Measurements from ENCODE around the gene FGF19. TPM values are rescaled to one million over a fixed set of nuclear protein-coding genes. Genes with fewer than 3 reads are reported as not detected.

FGF19 gene
- total RNA-seq, 1 donor from 2014 or later, result not detected

DNA sequence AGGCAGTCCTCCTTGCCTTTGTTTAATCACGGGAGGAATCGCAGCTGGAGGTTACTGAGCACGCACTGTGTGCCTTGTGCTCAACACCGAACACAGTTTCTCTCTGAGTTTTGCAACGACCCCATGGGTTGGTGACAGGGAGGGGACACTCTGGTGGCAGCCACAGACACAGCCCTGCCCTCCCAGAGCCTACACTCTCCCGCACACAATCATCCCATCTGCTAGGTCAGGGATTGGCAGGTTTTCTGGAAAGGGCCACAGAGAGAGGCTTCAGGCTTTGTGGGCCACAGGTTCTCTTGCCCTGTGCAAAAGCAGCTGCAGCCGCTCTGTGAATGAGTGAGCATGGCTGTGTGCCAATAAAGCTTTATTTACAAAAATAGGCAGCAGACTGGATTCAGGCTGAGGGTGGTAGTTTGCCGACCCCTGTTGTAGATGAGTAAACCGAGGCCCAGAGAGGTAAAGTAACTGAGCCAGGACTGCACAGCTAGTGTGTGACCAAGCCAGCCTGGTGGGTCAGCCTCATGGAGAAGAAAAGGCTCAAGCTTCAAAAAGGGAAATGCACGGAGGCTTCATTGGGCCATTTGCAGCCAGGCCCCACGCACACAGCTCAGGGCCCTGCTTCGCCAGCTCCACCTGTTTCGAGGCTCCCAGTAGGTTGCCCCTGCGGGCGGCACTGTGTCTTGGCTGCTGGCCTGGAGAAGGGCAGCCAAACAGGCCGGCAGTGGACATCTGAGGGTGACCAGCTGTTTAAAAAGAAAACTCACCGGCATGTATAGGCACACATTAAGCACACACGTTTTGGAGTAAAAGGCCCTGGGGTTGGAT is 45.0 kb downstream of the FGF19 start:
- Histone ChIP-seq H3K9ac (ENCODE audit: low read depth in 1 of 3, low read length in 3 of 3) (no peak overlapping the region), H3K27me3 (ENCODE audit: control insufficient read depth in 3 of 3, insufficient read depth in 3 of 3, low read length in 3 of 3) (peaks cover 0 to 4% (median 0%) of the 10 kb centered on the region in 3 donors), H3K4me1 (ENCODE audit: control insufficient read depth in 3 of 3, insufficient read depth in 3 of 3, low read length in 3 of 3) (no peaks in the 10 kb centered on the region), H3K27ac (ENCODE audit: low read depth, low read length) (no peak overlapping the region), H3K9me3 (ENCODE audit: control insufficient read depth in 3 of 3, low read length in 3 of 3) (no peaks in the 10 kb centered on the region), H3K36me3 (ENCODE audit: control insufficient read depth in 3 of 3, insufficient read depth in 3 of 3, low read length in 3 of 3) (peaks cover 4 to 10% (median 9%) of the 10 kb centered on the region in 3 donors), H3K4me3 (ENCODE audit: low read length in 3 of 3) (no peak overlapping the region)

DNA sequence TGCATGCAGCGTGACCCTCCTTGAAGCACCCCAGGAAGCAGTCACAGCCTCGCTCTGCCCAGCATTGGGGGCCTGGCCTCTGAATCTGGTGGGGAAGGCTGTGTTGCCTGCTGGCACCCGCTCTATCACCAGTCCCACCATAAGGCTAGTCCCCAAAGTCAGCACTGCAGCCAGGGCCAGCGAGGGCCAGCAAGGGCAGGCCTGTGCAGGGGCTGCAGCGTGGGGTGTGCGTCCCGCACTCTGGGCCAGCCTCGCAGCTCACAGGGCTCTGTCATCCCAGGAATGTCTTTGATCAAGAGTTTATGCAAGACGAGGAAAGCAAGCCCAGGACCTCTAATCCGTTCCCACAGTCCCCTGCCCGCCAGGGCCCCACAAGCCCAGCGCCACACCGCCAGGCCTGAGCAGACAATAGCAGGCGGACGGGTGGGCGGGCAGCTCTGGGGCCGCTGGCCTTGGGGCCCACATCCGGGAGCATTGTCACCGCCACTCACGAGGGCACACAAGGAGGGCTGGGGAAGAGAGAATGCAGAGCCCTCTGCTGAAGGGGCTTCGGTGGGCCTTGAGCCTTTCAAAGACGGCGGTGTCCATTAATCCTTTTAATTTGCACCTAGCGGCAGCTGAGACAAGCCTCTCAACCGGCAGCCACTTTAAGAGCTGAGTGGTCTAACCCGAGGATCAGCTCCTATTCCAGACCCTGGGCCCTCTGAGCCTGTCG is 45.8 kb downstream of the FGF19 start:
- no peaks in the 10 kb centered on the region for H3K9me3 ChIP-seq (ENCODE audit: control insufficient read depth in 3 of 3, low read length in 3 of 3)

DNA sequence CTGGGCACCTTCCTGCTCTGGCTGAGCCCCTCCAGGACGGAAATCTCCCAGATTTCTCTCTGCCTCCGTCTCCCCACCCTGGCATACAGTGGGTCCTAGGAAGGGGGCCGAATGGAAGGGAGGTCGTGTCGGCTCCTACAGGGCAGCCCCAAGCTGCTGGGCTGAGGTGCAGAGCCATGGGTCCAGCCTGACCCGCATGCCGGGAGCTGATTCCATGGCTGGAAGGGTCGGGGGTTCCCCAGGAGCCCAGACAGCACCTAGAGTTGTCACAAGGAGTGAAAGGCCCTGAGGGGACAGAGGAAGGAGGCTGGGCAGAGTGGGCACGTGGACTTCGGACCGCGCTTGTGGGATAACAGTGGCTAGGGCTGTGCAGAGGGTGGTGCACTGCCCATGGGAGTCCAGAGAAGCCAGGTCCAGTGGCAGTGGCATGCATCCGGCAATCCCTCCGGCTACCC is 46.3 kb downstream of the FGF19 start:
- Histone ChIP-seq H3K9me3 (ENCODE audit: control insufficient read depth in 3 of 3, low read length in 3 of 3) (no peaks in the 10 kb centered on the region), H3K9ac (ENCODE audit: low read depth in 1 of 3, low read length in 3 of 3) (no peak overlapping the region), H3K27ac (ENCODE audit: low read depth, low read length) (no peak overlapping the region), H3K4me1 (ENCODE audit: control insufficient read depth in 3 of 3, insufficient read depth in 3 of 3, low read length in 3 of 3) (no peaks in the 10 kb centered on the region), H3K27me3 (ENCODE audit: control insufficient read depth in 3 of 3, insufficient read depth in 3 of 3, low read length in 3 of 3) (peaks cover 0 to 4% (median 0%) of the 10 kb centered on the region in 3 donors), H3K36me3 (ENCODE audit: control insufficient read depth in 3 of 3, insufficient read depth in 3 of 3, low read length in 3 of 3) (peaks cover 2 to 12% (median 3%) of the 10 kb centered on the region in 3 donors), H3K4me3 (ENCODE audit: low read length in 3 of 3) (no peak overlapping the region)

More for the DNA sequence above, 45.8 kb downstream of the FGF19 start:
- Histone ChIP-seq H3K27me3 (ENCODE audit: control insufficient read depth in 3 of 3, insufficient read depth in 3 of 3, low read length in 3 of 3) (peaks cover 0 to 4% (median 0%) of the 10 kb centered on the region in 3 donors), H3K4me3 (ENCODE audit: low read length in 3 of 3) (no peak overlapping the region), H3K4me1 (ENCODE audit: control insufficient read depth in 3 of 3, insufficient read depth in 3 of 3, low read length in 3 of 3) (no peaks in the 10 kb centered on the region), H3K36me3 (ENCODE audit: control insufficient read depth in 3 of 3, insufficient read depth in 3 of 3, low read length in 3 of 3) (peaks cover 3 to 8% (median 4%) of the 10 kb centered on the region in 3 donors), H3K27ac (ENCODE audit: low read depth, low read length) (no peak overlapping the region), H3K9ac (ENCODE audit: low read depth in 1 of 3, low read length in 3 of 3) (no peak overlapping the region)

DNA sequence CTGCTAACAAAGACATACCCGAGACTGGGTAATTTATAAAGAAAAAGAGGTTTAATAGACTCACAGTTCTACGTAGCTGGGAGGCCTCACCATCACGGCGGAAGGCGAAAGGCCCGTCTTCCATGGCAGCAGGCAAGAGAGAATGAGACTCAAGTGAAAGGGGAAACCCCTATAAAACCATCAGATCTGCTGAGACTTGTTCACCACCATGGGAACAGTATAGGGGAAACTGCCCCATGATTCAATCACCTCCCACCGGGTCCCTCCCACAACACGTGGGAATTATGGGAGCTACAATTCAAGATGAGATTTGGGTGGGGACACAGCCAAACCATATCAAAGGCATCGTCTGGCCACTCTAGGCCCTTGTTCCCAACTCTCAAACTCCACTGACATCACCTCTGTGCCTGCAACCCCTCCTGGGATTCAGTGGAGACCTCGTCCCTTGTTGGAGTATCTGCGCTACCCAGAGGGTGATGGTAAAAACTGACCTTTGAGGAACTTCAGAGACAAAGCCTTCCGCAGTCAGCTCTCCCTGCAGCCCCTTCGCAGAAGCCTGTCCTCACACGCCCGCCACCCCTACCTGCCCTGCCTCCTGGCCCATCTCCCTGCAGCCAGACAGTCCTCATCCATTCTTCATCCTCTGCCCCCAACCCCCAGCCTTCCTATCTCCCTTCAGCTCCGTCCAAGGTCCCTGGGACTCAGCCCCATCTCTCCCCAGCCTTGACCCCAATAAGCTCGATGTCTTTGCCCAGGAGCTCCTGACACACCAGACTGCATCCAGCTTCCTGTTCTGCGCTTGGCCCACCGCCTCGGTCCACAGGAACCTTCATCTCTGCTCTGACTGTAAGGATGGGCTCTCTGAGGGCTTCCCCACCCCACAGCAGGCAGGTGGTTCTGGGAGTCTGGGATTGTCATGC is 47.0 kb downstream of the FGF19 start:
- Histone ChIP-seq H3K4me1 (ENCODE audit: control insufficient read depth in 3 of 3, insufficient read depth in 3 of 3, low read length in 3 of 3) (peaks cover 0 to 3% (median 0%) of the 10 kb centered on the region in 3 donors), H3K4me3 (ENCODE audit: low read length in 3 of 3) (no peak overlapping the region), H3K27ac (ENCODE audit: low read depth, low read length) (no peak overlapping the region), H3K27me3 (ENCODE audit: control insufficient read depth in 3 of 3, insufficient read depth in 3 of 3, low read length in 3 of 3) (peaks cover 0 to 4% (median 0%) of the 10 kb centered on the region in 3 donors), H3K36me3 (ENCODE audit: control insufficient read depth in 3 of 3, insufficient read depth in 3 of 3, low read length in 3 of 3) (peaks cover 3 to 12% (median 4%) of the 10 kb centered on the region in 3 donors), H3K9ac (ENCODE audit: low read depth in 1 of 3, low read length in 3 of 3) (no peak overlapping the region), H3K9me3 (ENCODE audit: control insufficient read depth in 3 of 3, low read length in 3 of 3) (no peaks in the 10 kb centered on the region)

DNA sequence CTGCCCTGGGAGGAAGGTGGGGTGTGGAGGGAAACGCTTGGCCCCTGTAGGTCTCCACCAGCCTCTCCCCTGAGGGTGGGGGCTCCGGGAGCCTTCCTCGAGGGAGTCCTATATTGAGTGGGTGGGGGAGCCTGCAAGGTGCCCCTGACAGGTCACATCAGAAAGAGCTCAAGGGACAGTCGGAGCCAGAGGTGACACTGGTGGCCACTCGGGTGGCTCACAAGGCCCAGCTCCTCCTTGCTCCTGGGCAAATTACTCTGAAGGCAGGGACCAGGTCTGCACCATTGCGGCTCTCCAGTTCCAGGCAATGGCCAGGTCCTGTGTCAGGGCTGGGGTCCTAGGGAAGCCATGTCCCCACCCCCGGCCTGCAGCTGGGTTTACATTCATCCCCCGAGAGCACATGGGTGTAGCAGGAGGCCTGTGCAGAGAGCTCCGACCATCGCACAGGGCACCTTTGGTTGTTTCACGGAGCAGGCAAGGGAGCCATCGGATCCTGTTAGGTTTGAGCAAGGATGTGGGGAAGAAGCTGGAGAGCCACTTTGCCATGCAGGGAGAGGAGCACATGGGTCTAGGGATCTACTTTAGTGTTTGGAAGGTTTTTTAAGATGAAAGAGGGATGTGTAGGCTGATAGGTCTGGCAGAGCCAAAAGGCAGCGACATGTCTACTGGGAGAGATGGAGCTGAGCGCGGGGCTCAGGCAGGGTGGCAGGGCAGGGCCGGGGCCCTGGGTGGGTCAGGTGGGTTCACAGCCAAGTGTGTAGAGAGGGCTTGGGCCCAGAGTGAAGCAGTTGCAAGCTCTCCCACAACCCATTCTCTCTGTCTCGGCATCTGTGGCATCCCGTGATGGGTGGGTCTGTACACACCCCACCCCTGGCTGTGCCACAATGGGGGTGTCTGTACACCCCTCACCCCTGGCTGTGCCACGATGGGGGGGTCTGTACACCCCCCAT is 48.1 kb downstream of the FGF19 start:
- Histone ChIP-seq H3K4me1 (ENCODE audit: control insufficient read depth in 3 of 3, insufficient read depth in 3 of 3, low read length in 3 of 3) (peaks cover 0 to 3% (median 0%) of the 10 kb centered on the region in 3 donors), H3K9me3 (ENCODE audit: control insufficient read depth in 3 of 3, low read length in 3 of 3) (no peaks in the 10 kb centered on the region), H3K36me3 (ENCODE audit: control insufficient read depth in 3 of 3, insufficient read depth in 3 of 3, low read length in 3 of 3) (peaks cover 2 to 11% (median 3%) of the 10 kb centered on the region in 3 donors), H3K27me3 (ENCODE audit: control insufficient read depth in 3 of 3, insufficient read depth in 3 of 3, low read length in 3 of 3) (peaks cover 0 to 4% (median 0%) of the 10 kb centered on the region in 3 donors), H3K9ac (ENCODE audit: low read depth in 1 of 3, low read length in 3 of 3) (no peak overlapping the region), H3K27ac (ENCODE audit: low read depth, low read length) (no peak overlapping the region), H3K4me3 (ENCODE audit: low read length in 3 of 3) (no peak overlapping the region)

DNA sequence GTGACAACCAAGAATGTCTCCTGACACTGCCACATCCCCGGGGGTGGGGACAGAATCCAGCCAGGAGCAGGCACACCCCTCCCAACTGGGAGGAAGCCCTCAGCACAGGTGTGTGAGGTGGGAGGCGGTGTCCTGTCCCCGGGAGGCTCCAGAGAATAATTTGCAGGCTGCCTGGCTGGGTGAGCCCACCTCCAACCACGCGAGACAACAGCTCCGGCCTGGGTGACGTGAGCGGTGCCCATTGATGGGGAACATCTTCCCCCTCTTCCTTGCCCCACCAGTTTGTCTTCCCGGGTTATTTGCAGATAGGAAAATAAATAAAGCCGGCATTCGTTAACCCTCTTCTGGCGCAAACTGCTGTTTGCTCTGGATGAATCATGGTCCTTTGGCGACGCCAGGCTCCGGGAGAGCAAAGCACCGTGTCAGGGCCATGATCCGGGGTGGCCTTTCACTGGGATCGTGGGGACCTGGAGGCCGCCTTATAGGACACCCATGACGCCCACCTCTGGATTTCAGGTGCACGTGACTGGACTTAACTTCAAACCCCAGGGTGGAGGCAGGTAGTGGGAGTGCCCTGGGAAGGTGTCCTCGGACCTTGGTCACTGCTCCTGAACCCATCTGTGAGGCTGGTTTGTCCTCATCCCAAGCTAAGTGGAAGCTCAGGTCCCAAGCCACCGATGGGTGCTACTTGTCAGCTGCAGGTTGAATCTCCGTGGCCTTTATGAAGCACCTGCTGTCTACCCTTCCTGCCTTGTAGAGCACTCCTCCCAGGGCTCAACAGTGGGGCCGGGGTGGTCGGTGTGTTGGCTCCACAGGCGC is 49.0 kb downstream of the FGF19 start:
- Histone ChIP-seq H3K4me3 (ENCODE audit: low read length in 3 of 3) (no peak overlapping the region), H3K9me3 (ENCODE audit: control insufficient read depth in 3 of 3, low read length in 3 of 3) (no peaks in the 10 kb centered on the region), H3K27me3 (ENCODE audit: control insufficient read depth in 3 of 3, insufficient read depth in 3 of 3, low read length in 3 of 3) (peaks cover 0 to 4% (median 0%) of the 10 kb centered on the region in 3 donors), H3K27ac (ENCODE audit: low read depth, low read length) (no peak overlapping the region), H3K9ac (ENCODE audit: low read depth in 1 of 3, low read length in 3 of 3) (no peak overlapping the region), H3K4me1 (ENCODE audit: control insufficient read depth in 3 of 3, insufficient read depth in 3 of 3, low read length in 3 of 3) (peaks cover 0 to 3% (median 0%) of the 10 kb centered on the region in 3 donors), H3K36me3 (ENCODE audit: control insufficient read depth in 3 of 3, insufficient read depth in 3 of 3, low read length in 3 of 3) (peaks cover 0 to 17% (median 3%) of the 10 kb centered on the region in 3 donors)

DNA sequence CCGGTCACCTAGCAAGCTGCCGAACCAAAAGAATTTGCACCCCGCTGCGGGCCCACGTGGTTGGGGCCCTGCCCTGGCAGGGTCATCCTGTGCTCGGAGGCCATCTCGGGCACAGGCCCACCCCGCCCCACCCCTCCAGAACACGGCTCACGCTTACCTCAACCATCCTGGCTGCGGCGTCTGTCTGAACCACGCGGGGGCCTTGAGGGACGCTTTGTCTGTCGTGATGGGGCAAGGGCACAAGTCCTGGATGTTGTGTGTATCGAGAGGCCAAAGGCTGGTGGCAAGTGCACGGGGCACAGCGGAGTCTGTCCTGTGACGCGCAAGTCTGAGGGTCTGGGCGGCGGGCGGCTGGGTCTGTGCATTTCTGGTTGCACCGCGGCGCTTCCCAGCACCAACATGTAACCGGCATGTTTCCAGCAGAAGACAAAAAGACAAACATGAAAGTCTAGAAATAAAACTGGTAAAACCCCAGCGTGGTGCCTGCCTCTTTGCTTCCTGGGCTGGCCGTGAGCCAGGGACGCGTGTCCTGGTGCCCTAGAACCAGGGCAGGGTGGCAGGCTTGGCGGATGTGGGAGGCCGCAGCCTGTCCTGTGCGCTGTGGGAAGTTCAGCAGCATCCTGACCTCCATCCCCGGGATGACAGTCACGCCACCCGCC is 49.7 kb downstream of the FGF19 start:
- H3K27me3 ChIP-seq (ENCODE audit: control insufficient read depth in 3 of 3, insufficient read depth in 3 of 3, low read length in 3 of 3), result peaks cover 0 to 4% (median 2%) of the 10 kb centered on the region in 3 donors
- H3K4me1 ChIP-seq (ENCODE audit: control insufficient read depth in 3 of 3, insufficient read depth in 3 of 3, low read length in 3 of 3), result peaks cover 0 to 3% (median 0%) of the 10 kb centered on the region in 3 donors
- H3K9ac ChIP-seq (ENCODE audit: low read depth in 1 of 3, low read length in 3 of 3), result no peak overlapping the region
- H3K4me3 ChIP-seq (ENCODE audit: low read length in 3 of 3), result no peak overlapping the region
- H3K27ac ChIP-seq (ENCODE audit: low read depth, low read length), result no peak overlapping the region
- no peaks in the 10 kb centered on the region for H3K9me3 ChIP-seq (ENCODE audit: control insufficient read depth in 3 of 3, low read length in 3 of 3)
- peaks cover 0 to 17% (median 3%) of the 10 kb centered on the region in 3 donors for H3K36me3 ChIP-seq (ENCODE audit: control insufficient read depth in 3 of 3, insufficient read depth in 3 of 3, low read length in 3 of 3)

DNA sequence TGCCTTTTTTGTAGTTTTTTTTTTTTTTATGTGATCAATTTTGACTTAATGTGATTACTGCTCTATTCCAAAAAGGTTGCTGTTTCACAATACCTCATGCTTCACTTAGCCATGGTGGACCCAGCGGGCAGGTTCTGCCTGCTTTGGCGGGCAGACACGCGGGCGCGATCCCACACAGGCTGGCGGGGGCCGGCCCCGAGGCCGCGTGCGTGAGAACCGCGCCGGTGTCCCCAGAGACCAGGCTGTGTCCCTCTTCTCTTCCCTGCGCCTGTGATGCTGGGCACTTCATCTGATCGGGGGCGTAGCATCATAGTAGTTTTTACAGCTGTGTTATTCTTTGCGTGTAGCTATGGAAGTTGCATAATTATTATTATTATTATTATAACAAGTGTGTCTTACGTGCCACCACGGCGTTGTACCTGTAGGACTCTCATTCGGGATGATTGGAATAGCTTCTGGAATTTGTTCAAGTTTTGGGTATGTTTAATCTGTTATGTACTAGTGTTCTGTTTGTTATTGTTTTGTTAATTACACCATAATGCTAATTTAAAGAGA is 50.3 kb downstream of the FGF19 start:
- Histone ChIP-seq H3K9me3 (ENCODE audit: control insufficient read depth in 3 of 3, low read length in 3 of 3) (no peaks in the 10 kb centered on the region), H3K27me3 (ENCODE audit: control insufficient read depth in 3 of 3, insufficient read depth in 3 of 3, low read length in 3 of 3) (peaks cover under 1 to 4% (median 2%) of the 10 kb centered on the region in 3 donors), H3K4me1 (ENCODE audit: control insufficient read depth in 3 of 3, insufficient read depth in 3 of 3, low read length in 3 of 3) (peaks cover 0 to 3% (median 0%) of the 10 kb centered on the region in 3 donors), H3K36me3 (ENCODE audit: control insufficient read depth in 3 of 3, insufficient read depth in 3 of 3, low read length in 3 of 3) (peaks cover 0 to 17% (median 3%) of the 10 kb centered on the region in 3 donors), H3K27ac (ENCODE audit: low read depth, low read length) (no peak overlapping the region), H3K9ac (ENCODE audit: low read depth in 1 of 3, low read length in 3 of 3) (no peak overlapping the region), H3K4me3 (ENCODE audit: low read length in 3 of 3) (no peak overlapping the region)
